Natural killer cell treated with Interleukin-12 subunit alpha and Interleukin-12 subunit beta and Interleukin-15 and Interleukin-18, amount 100 ng/mL, for 72 hours (primary cell): ENCODE measurements around the gene KLHL36. TPM values are rescaled to one million over a fixed set of nuclear protein-coding genes. Genes with fewer than 3 reads are reported as not detected.

Source experiments
- total RNA-seq, 2 donors: library from RNA; stranded (reverse); gene quantifications; one replicate each; pipeline ENCODE4 v1.2.3, GENCODE V29; 2022

KLHL36 gene
- total RNA-seq, 2 donors from 2014 or later: 35.9 to 48.6 TPM

Other genes starting within 250 kb of the KLHL36 start
- 10 to 100 TPM in 1 of 2 donors, 1 to 10 TPM in 1; 9.4 to 10.0 TPM for gene MEAK7, start 143.9 kb upstream of the KLHL36 start, total RNA-seq
- gene COTL1, start 30.4 kb upstream of the KLHL36 start, total RNA-seq: 100 to 1,000 TPM; 128 to 154 TPM
- gene USP10, start 51.5 kb downstream of the KLHL36 start, total RNA-seq: 100 to 1,000 TPM; 111 to 156 TPM
- gene CRISPLD2, start 171.5 kb downstream of the KLHL36 start, total RNA-seq: 1 to 10 TPM in 1 of 2 donors, under 1 TPM in 1; 0.43 to 1.7 TPM